Heart left ventricle (tissue), 16 donors: Measurements from ENCODE around the gene NALCN. TPM values are rescaled to one million over a fixed set of nuclear protein-coding genes. Genes with fewer than 3 reads are reported as not detected.

Experiments
- ATAC-seq, 4 donors: fragments of 200-7000 bp; cut with Tn5 transposase; one replicate each; pipeline ENCODE4 v1.9.1; 2020 to 2022; ENCODE audit warnings: moderate library complexity in 4 of 4, mild to moderate bottlenecking in 3 of 4, moderate number of reproducible peaks in 1 of 4
- DNase-seq, 5 donors: peaks; one replicate each; pipeline ENCODE4 v3.0.0-alpha.2; 2020
- H3K27ac ChIP-seq, 12 donors: fragments of 200-600 bp; sonication (generic) in 4 of 12; one replicate each; pipeline versions ENCODE4 v1.5.0 to v1.8.0; 2016 to 2022; ENCODE audit warnings: mild to moderate bottlenecking in 2 of 12
- H3K27me3 ChIP-seq, 9 donors: fragments of 200-600 bp; sonication (generic) in 2 of 9; one replicate each; pipeline versions ENCODE4 v1.5.1 to v1.8.0; 2016 to 2022; ENCODE audit warnings: mild to moderate bottlenecking in 3 of 9
- H3K36me3 ChIP-seq, 9 donors: fragments of 200-600 bp; sonication (generic) in 2 of 9; one replicate each; pipeline versions ENCODE4 v1.5.0 to v1.8.0; 2018 to 2022; ENCODE audit warnings: mild to moderate bottlenecking in 2 of 9
- H3K4me1 ChIP-seq, 12 donors: fragments of 200-600 bp; sonication (generic) in 4 of 12; one replicate each; pipeline versions ENCODE4 v1.5.0 to v1.8.0; 2016 to 2022; ENCODE audit warnings: mild to moderate bottlenecking in 3 of 12
- H3K4me3 ChIP-seq, 12 donors: fragments of 200-600 bp; sonication (generic) in 4 of 12; one replicate each; pipeline versions ENCODE4 v1.5.0 to v1.8.0; 2017 to 2022; ENCODE audit warnings: mild to moderate bottlenecking in 9 of 12, moderate library complexity in 4 of 12
- H3K9me3 ChIP-seq, 12 donors: fragments of 200-600 bp; sonication (generic) in 4 of 12; one replicate each; pipeline versions ENCODE4 v1.5.0 to v1.8.0; 2016 to 2022; ENCODE audit warnings: mild to moderate bottlenecking in 1 of 12
- CTCF ChIP-seq, 12 donors: fragments of 200-600 bp; sonication (generic) in 4 of 12; IDR thresholded peaks; one replicate each; pipeline versions ENCODE4 v1.5.0 to v1.8.0; 2018 to 2022; ENCODE audit warnings: antibody characterized with exemption in 12 of 12, mild to moderate bottlenecking in 5 of 12
- POLR2A ChIP-seq, 2 donors: fragments of 450-650 bp; IDR thresholded peaks; one replicate each; pipeline ENCODE4 v1.6.1; 2017; ENCODE audit warnings: antibody characterized with exemption in 2 of 2, mild to moderate bottlenecking in 2 of 2, moderate library complexity in 2 of 2
- WGBS, 4 donors: extraction: QIAGEN DNeasy Blood & Tissue Kit in 2 of 4; methylation state at CpG; one replicate each; pipeline versions ENCODE4 v1.1.5 to v1.1.7; 2013 to 2018; 5-methylcytosine and 5-hydroxymethylcytosine counted together
- intact Hi-C, 10 donors: fragments of 100-400 bp; cut with DNase I; formaldehyde crosslinking; loops; one replicate each; pipeline versions ENCODE4 v1.11.1 to v1.14.2; 2022
- polyA plus RNA-seq, 2 donors: library from polyadenylated mRNA; stranded (reverse); fragments of 200-250 nt; gene quantifications; one replicate each; pipeline ENCODE4 v1.2.3, GENCODE V29; 2013
- total RNA-seq, 9 donors: library from RNA; depleted of rRNA in 2 of 9; stranded (reverse); fragments of >200 nt in 2 of 9; fragmentation: NEBNext Ultra II Directional in 3 of 9; extraction: Animal tissue kit (Norgen Biotek cat#: 25700) in 3 of 9; gene quantifications; one replicate each; pipeline versions ENCODE4 v1.1.0 to v1.2.4, GENCODE V29; 2016 to 2023
- donor health status: ischemic (EF 13 %, LVEDD 7.1; RV severe dilation, severe dysfunction).
- donor health status: healthy with polysubstance abuse.
- donor health status: DM: no; HTN: yes; CAD: no.
- donor health status: DM: no; HTN: no; CAD: no.
- donor health status: ischemic (EF 25% LVEDD 6.9; RV normal size, moderate dysfunction).
- donor health status: ischemic (EF 25% LVEDD 5.7; RV mildly dilated, moderate dysfunction).
- donor health status: healthy.
- donor health status: DM: yes; HTN: yes; CAD: no.
- donor health status: ischemic (EF 35%, LVEDD 5.7; RV mildly dilated, moderate dysfunction).
- donor health status: nonischemic (EF 11% LVEDD 7.7; RV severe dilation, severe dysfunction).
- donor health status: DM: yes; HTN: yes; CAD: no.
- donor health status: PGD.
- donor health status: ischemic (EF 29% LVEDD 5.4; RV normal size, mild dysfunction).
- donor health status: nonischemic (EF 23%, LVEDD 6.1; RV moderate dilation, normal function).

Gene NALCN
- total and polyA plus RNA-seq, 11 donors: 1.9 to 11.4 (median 6.8) TPM; not detected in 1

- no peak for ATAC-seq
- H3K27ac ChIP-seq: no peak overlapping the region
- no peak overlapping the region for H3K4me3 ChIP-seq
- 50 to 59% (median 52%) methylated on average over 6 of the region's 6 CpGs for WGBS, 4 donors
- no peak for TF ChIP-seq CTCF (IDR thresholded peaks at IDR 0.05)
- no peak for DNase-seq
- intact Hi-C loops: no loop called here
- H3K4me1 ChIP-seq: no peaks in the 10 kb centered on the region
- H3K9me3 ChIP-seq: no peaks in the 10 kb centered on the region
- H3K27me3 ChIP-seq: no peaks in the 10 kb centered on the region
- no peaks in the 10 kb centered on the region for H3K36me3 ChIP-seq
These were observed 213.7 kb downstream of the NALCN start for GRCh38 chr13:101202590-101202989.

- no peak overlapping the region for H3K4me3 ChIP-seq
- TF ChIP-seq CTCF (IDR thresholded peaks at IDR 0.05): no peak
- TF ChIP-seq POLR2A (IDR thresholded peaks at IDR 0.05): no peak
- WGBS, 4 donors: 68 to 82% (median 74%) methylated on average over 3 of the region's 3 CpGs
- DNase-seq (no peak), ATAC-seq (no peak)
- intact Hi-C loops: no loop called here
- no peaks in the 10 kb centered on the region for H3K4me1 ChIP-seq
- no peak overlapping the region for H3K27ac ChIP-seq
- H3K36me3 ChIP-seq: no peaks in the 10 kb centered on the region
- H3K27me3 ChIP-seq: no peaks in the 10 kb centered on the region
- no peaks in the 10 kb centered on the region for H3K9me3 ChIP-seq
These were observed 225.3 kb downstream of the NALCN start for GRCh38 chr13:101190976-101191375.

- H3K27ac ChIP-seq: no peak overlapping the region
- no peaks in the 10 kb centered on the region for H3K9me3 ChIP-seq
- no peak overlapping the region for H3K4me3 ChIP-seq
- no peaks in the 10 kb centered on the region for H3K27me3 ChIP-seq
- ATAC-seq: no peak
- TF ChIP-seq CTCF (IDR thresholded peaks at IDR 0.05): no peak
- no peak for TF ChIP-seq POLR2A (IDR thresholded peaks at IDR 0.05)
- DNase-seq: no peak
- intact Hi-C loops: no loop called here
- no peaks in the 10 kb centered on the region for H3K4me1 ChIP-seq
- WGBS, 4 donors: 86 to 93% (median 88%) methylated on average over 3 of the region's 3 CpGs
- no peaks in the 10 kb centered on the region for H3K36me3 ChIP-seq
These were observed 226.0 kb downstream of the NALCN start for GRCh38 chr13:101190337-101190736.

- intact Hi-C loops: no loop called here
- Histone ChIP-seq H3K4me3 (no peak overlapping the region), H3K27me3 (no peaks in the 10 kb centered on the region), H3K27ac (no peak overlapping the region), H3K9me3 (no peaks in the 10 kb centered on the region), H3K36me3 (no peaks in the 10 kb centered on the region), H3K4me1 (no peaks in the 10 kb centered on the region)
- TF ChIP-seq POLR2A (IDR thresholded peaks at IDR 0.05): no peak
- TF ChIP-seq CTCF (IDR thresholded peaks at IDR 0.05): no peak
- ATAC-seq (no peak), DNase-seq (no peak)
- WGBS, 4 donors: 76 to 80% (median 80%) methylated on average over 3 of the region's 3 CpGs
These were observed 230.7 kb downstream of the NALCN start for GRCh38 chr13:101185606-101186005.
